GM23338 (cell line): ENCODE results near the gene HCK. TPM values are rescaled to one million over a fixed set of nuclear protein-coding genes. Genes with fewer than 3 reads are reported as not detected.

Experiments
- ATAC-seq: fragments of 200-7000 bp; cut with Tn5 transposase; 3 replicates; pipeline ENCODE4 v1.9.1; 2020
- DNase-seq: peaks from one replicate; pipeline ENCODE4 v3.0.0-alpha.2; 2015; ENCODE audit warnings: low spot score
- H2AFZ ChIP-seq: fragments of 200-600 bp; sonication (generic); 2 replicates; pipeline ENCODE4 v1.8.0; 2016; ENCODE audit warnings: antibody characterized with exemption, mild to moderate bottlenecking, moderate library complexity
- H3F3A ChIP-seq: fragments of 200-600 bp; sonication (generic); replicated peaks from 2 replicates; pipeline ENCODE4 v1.8.0; 2017; ENCODE audit warnings: antibody characterized with exemption, mixed run types, low read depth
- H3K27ac ChIP-seq: fragments of 200-600 bp; sonication (generic); 2 replicates; pipeline ENCODE4 v1.6.1; 2016; ENCODE audit warnings: low read depth
- H3K27me3 ChIP-seq: fragments of 200-600 bp; sonication (generic); 2 replicates; pipeline ENCODE4 v1.8.0; 2016; ENCODE audit warnings: mild to moderate bottlenecking, mixed run types, moderate library complexity; ENCODE audit not compliant: insufficient read depth
- H3K36me3 ChIP-seq: fragments of 200-600 bp; sonication (generic); 2 replicates; pipeline ENCODE4 v1.8.0; 2016; ENCODE audit warnings: mild to moderate bottlenecking; ENCODE audit not compliant: insufficient read depth
- H3K4me1 ChIP-seq: fragments of 200-600 bp; sonication (generic); 2 replicates; pipeline ENCODE4 v1.8.0; 2016; ENCODE audit warnings: mild to moderate bottlenecking, moderate library complexity; ENCODE audit not compliant: insufficient read depth
- H3K4me2 ChIP-seq: fragments of 200-600 bp; sonication (generic); 2 replicates; pipeline ENCODE4 v1.7.1; 2017; ENCODE audit warnings: mixed run types
- H3K4me3 ChIP-seq: fragments of 200-600 bp; sonication (generic); 2 replicates; pipeline ENCODE4 v1.6.1; 2016; ENCODE audit warnings: mixed run types
- H3K79me2 ChIP-seq: fragments of 200-600 bp; sonication (generic); replicated peaks from 2 replicates; pipeline ENCODE4 v1.8.0; 2017; ENCODE audit warnings: mild to moderate bottlenecking; ENCODE audit not compliant: insufficient read depth
- H3K9me2 ChIP-seq: fragments of 200-600 bp; sonication (generic); 2 replicates; pipeline ENCODE4 v1.8.0; 2017; ENCODE audit not compliant: insufficient read depth
- H4K20me1 ChIP-seq: fragments of 200-600 bp; sonication (generic); replicated peaks from 2 replicates; pipeline ENCODE4 v1.8.0; 2017; ENCODE audit warnings: mild to moderate bottlenecking; ENCODE audit not compliant: insufficient read depth
- H3K27ac Mint-ChIP-seq: 2 replicates; pipeline ENCODE4 v1.8.0; 2020; ENCODE audit warnings: inconsistent platforms, mild to moderate bottlenecking, moderate library complexity, mixed read lengths
- H3K27me3 Mint-ChIP-seq: 3 replicates; pipeline ENCODE4 v1.8.0; 2022; ENCODE audit warnings: low read depth, mild to moderate bottlenecking, moderate library complexity, mixed read lengths, inconsistent platforms; ENCODE audit not compliant: insufficient read depth, poor library complexity
- H3K36me3 Mint-ChIP-seq: 3 replicates; pipeline ENCODE4 v1.8.0; 2021; ENCODE audit warnings: low read depth, mild to moderate bottlenecking, inconsistent platforms, moderate library complexity, mixed read lengths
- H3K4me1 Mint-ChIP-seq: 3 replicates; pipeline ENCODE4 v1.8.0; 2020; ENCODE audit warnings: mild to moderate bottlenecking, inconsistent platforms, mixed read lengths
- H3K4me3 Mint-ChIP-seq: 3 replicates; pipeline ENCODE4 v1.8.0; 2021; ENCODE audit warnings: moderate library complexity, mild to moderate bottlenecking, inconsistent platforms, mixed read lengths
- H3K9me3 Mint-ChIP-seq: 3 replicates; pipeline ENCODE4 v1.8.0; 2020; ENCODE audit warnings: moderate library complexity, mild to moderate bottlenecking, inconsistent platforms, mixed read lengths
- CREB1 ChIP-seq: fragments of 250-450 bp; sonication (Bioruptor Pico); IDR thresholded peaks from 2 replicates; pipeline ENCODE4 v1.5.0; 2020; ENCODE audit warnings: low read depth, mild to moderate bottlenecking, moderate library complexity
- CTCF ChIP-seq, 2 experiments: fragments of 200-600 bp in 1 of 2; sonication (generic) in 1 of 2; conservative IDR thresholded peaks; 2 replicates each; pipeline versions ENCODE4 v1.5.1 to v1.6.1; 2016 to 2017; ENCODE audit warnings: antibody characterized with exemption in 2 of 2, low read depth in 2 of 2, mild to moderate bottlenecking in 2 of 2, moderate library complexity in 1 of 2
- ETS1 ChIP-seq: IDR thresholded peaks from 2 replicates; pipeline ENCODE4 v1.6.1; 2016; ENCODE audit warnings: antibody characterized with exemption
- EZH2 ChIP-seq: fragments of 200-600 bp; sonication (generic); IDR thresholded peaks from one replicate; pipeline ENCODE4 v1.8.0; 2017; ENCODE audit warnings: antibody characterized with exemption, mild to moderate bottlenecking, low read depth; ENCODE audit not compliant: unreplicated experiment
- POLR2AphosphoS5 ChIP-seq: IDR thresholded peaks from 2 replicates; pipeline ENCODE4 v1.6.1; 2016; ENCODE audit warnings: antibody characterized with exemption, low read depth
- REST ChIP-seq: IDR thresholded peaks from one replicate; pipeline ENCODE4 v1.6.1; 2018; ENCODE audit warnings: antibody characterized with exemption; ENCODE audit not compliant: unreplicated experiment
- STAT1 ChIP-seq: IDR thresholded peaks from one replicate; pipeline ENCODE4 v1.6.1; 2016; ENCODE audit warnings: antibody characterized with exemption; ENCODE audit not compliant: unreplicated experiment
- ZNF114 ChIP-seq: fragments of 250-450 bp; sonication (Bioruptor Pico); IDR thresholded peaks from 2 replicates; pipeline ENCODE4 v1.5.0; 2020; ENCODE audit warnings: mild to moderate bottlenecking, moderate library complexity
- ZNF331 ChIP-seq: fragments of 250-450 bp; sonication (Bioruptor Pico); IDR thresholded peaks from 2 replicates; pipeline ENCODE4 v1.5.0; 2020; ENCODE audit warnings: low read depth, mild to moderate bottlenecking, moderate library complexity
- polyA plus RNA-seq: library from polyadenylated mRNA; unstranded; fragments of >200 nt; fragmentation: Nextera tagmentation; extraction: Ambion mirVana; gene quantifications from 2 replicates; pipeline ENCODE4 v1.2.1, GENCODE V29; 2016
- total RNA-seq: library from RNA; depleted of rRNA; stranded (reverse); fragments of >200 nt; shearing (Covaris generic); gene quantifications from 2 replicates; pipeline ENCODE4 v1.2.3, GENCODE V29; 2014

Gene HCK
- total and polyA plus RNA-seq, 2 experiments from 2014 or later = 0.97 TPM; not detected in 1

- peak; percentile 98 for DNase-seq
- H2AFZ ChIP-seq = peak overlapping the region; percentile 85
- no peak overlapping the region for H3K27ac ChIP-seq
- no peaks in the 10 kb centered on the region for H3K36me3 ChIP-seq
- H3K79me2 ChIP-seq = no peaks in the 10 kb centered on the region
- H3K36me3 Mint-ChIP-seq = no peaks in the 10 kb centered on the region; the same call in 2 of the 3 replicates
- H3K4me3 Mint-ChIP-seq = no peak overlapping the region; the same call in 2 of the 3 replicates
- no peak overlapping the region for H3K4me3 ChIP-seq
- peak; percentile 95 to 100 for TF ChIP-seq CTCF (conservative IDR thresholded peaks at IDR 0.05; ENCODE audit: low read depth in 2 of 2)
- TF ChIP-seq ZNF114 (CRISPR knock-in tag) = no peak
- H3K4me2 ChIP-seq = peak overlapping the region; percentile 57; the same call in 1 of the 2 replicates
- ATAC-seq = peak; percentile 42
- no peak overlapping the region for H3K27ac Mint-ChIP-seq
- no peaks in the 10 kb centered on the region for H4K20me1 ChIP-seq
- H3K9me3 Mint-ChIP-seq = peaks cover 6% of the 10 kb centered on the region; the same call in 2 of the 3 replicates
- H3K9me2 ChIP-seq = no peaks in the 10 kb centered on the region
- H3K4me1 ChIP-seq = peaks cover 25% of the 10 kb centered on the region
- H3K27me3 Mint-ChIP-seq = peaks cover 17% of the 10 kb centered on the region
- H3K4me1 Mint-ChIP-seq = peaks cover 36% of the 10 kb centered on the region
- H3K27me3 ChIP-seq = no peaks in the 10 kb centered on the region
- H3F3A ChIP-seq = peaks cover 23% of the 10 kb centered on the region
Observed at GRCh38 chr20:32091888-32092346, 39.9 kb downstream of the HCK start.

GRCh38 chr20:32098786-32099185 is 46.7 kb downstream of the HCK start:
- no peak overlapping the region for H2AFZ ChIP-seq
- ATAC-seq (no peak), DNase-seq (no peak)
- H3K27me3 ChIP-seq = peaks cover 10% of the 10 kb centered on the region; the same call in 1 of the 2 replicates
- H3K9me3 Mint-ChIP-seq = no peaks in the 10 kb centered on the region
- H3K36me3 Mint-ChIP-seq = no peaks in the 10 kb centered on the region
- no peaks in the 10 kb centered on the region for H3F3A ChIP-seq
- no peaks in the 10 kb centered on the region for H3K79me2 ChIP-seq
- H3K4me1 Mint-ChIP-seq = no peaks in the 10 kb centered on the region
- H3K4me3 ChIP-seq = no peak overlapping the region
- TF ChIP-seq ZNF331 (CRISPR knock-in tag) = no peak
- no peak for TF ChIP-seq CREB1 (CRISPR knock-in tag)
- no peak for TF ChIP-seq STAT1
- no peak overlapping the region for H3K4me2 ChIP-seq
- H3K4me1 ChIP-seq = no peaks in the 10 kb centered on the region
- no peak overlapping the region for H3K4me3 Mint-ChIP-seq
- no peak overlapping the region for H3K27ac ChIP-seq
- 0 out of 2 replicates have a peak, but pooled peaks cover 5% of the 10 kb centered on the region for H3K9me2 ChIP-seq
- H3K36me3 ChIP-seq = no peaks in the 10 kb centered on the region
- no peak overlapping the region for H3K27ac Mint-ChIP-seq
- peaks cover 4% of the 10 kb centered on the region for H3K27me3 Mint-ChIP-seq
- no peaks in the 10 kb centered on the region for H4K20me1 ChIP-seq

GRCh38 chr20:32108814-32109391 is 56.9 kb downstream of the HCK start:
- Mint-ChIP-seq H3K36me3 (0 out of 3 replicates have a peak, but pooled peaks cover 3% of the 10 kb centered on the region), H3K27me3 (peaks cover 4% of the 10 kb centered on the region), H3K4me3 (peak overlapping the region; percentile 97; the same call in 2 of the 3 replicates), H3K27ac (no peak overlapping the region; the same call in 1 of the 2 replicates), H3K4me1 (peaks cover 8% of the 10 kb centered on the region; the same call in 2 of the 3 replicates), H3K9me3 (no peaks in the 10 kb centered on the region)
- peaks cover 8% of the 10 kb centered on the region for H4K20me1 ChIP-seq
- DNase-seq (no peak), ATAC-seq (no peak)
- H3K79me2 ChIP-seq = peaks cover 38% of the 10 kb centered on the region
- peak overlapping the region; percentile 9 for H2AFZ ChIP-seq
- peak overlapping the region; percentile 71 for H3K4me3 ChIP-seq
- no peaks in the 10 kb centered on the region for H3K36me3 ChIP-seq
- no peak overlapping the region for H3K27ac ChIP-seq
- no peaks in the 10 kb centered on the region; the same call in 1 of the 2 replicates for H3F3A ChIP-seq
- peaks cover 11% of the 10 kb centered on the region for H3K4me1 ChIP-seq
- H3K9me2 ChIP-seq = peaks cover 4% of the 10 kb centered on the region; the same call in 1 of the 2 replicates
- 0 out of 2 replicates have a peak overlapping the region, but pooled peaks have one; percentile 84 for H3K4me2 ChIP-seq
- H3K27me3 ChIP-seq = no peaks in the 10 kb centered on the region
- TF ChIP-seq REST = no peak
- TF ChIP-seq ZNF331 (CRISPR knock-in tag) = no peak
- no peak for TF ChIP-seq CREB1 (CRISPR knock-in tag)
- no peak for TF ChIP-seq ETS1
- TF ChIP-seq POLR2AphosphoS5 = no peak
- TF ChIP-seq EZH2 = no peak
- no peak for TF ChIP-seq STAT1
